ENCODE data around the gene IPCEF1. TPM values are rescaled to one million over a fixed set of nuclear protein-coding genes. Genes with fewer than 3 reads are reported as not detected.

The IPCEF1 gene
- total RNA-seq, 1 experiment from 2014 or later: not detected

GRCh38 chr6:154213782-154214181, 142.8 kb downstream of the IPCEF1 start:
- Mint-ChIP-seq H3K36me3 (ENCODE audit: insufficient read depth, unreplicated experiment) (no peaks in the 10 kb centered on the region), H3K4me1 (ENCODE audit: insufficient read depth, unreplicated experiment) (no peaks in the 10 kb centered on the region), H3K4me3 (ENCODE audit: unreplicated experiment) (no peak overlapping the region), H3K9me3 (ENCODE audit: unreplicated experiment) (no peaks in the 10 kb centered on the region), H3K27me3 (ENCODE audit: insufficient read depth, unreplicated experiment) (peaks cover 4% of the 10 kb centered on the region), H3K27ac (ENCODE audit: low read depth, unreplicated experiment) (no peak overlapping the region)
- CTCF ChIA-PET: interaction anchor here (0.5 to 0.7 kb wide), 2 partner anchors 15 to 126 kb away, joined by 3 read pairs; no protein-coding TSS in a partner anchor
- no peak for DNase-seq (ENCODE audit: unreplicated experiment)
- POLR2A ChIA-PET: no interaction called here
- no TSS peak for BruUV-seq (replicated peaks)
- intact Hi-C loops (cut with micrococcal nuclease): no loop called here
- no peak for TF ChIP-seq CTCF (IDR thresholded peaks at IDR 0.05; ENCODE audit: unreplicated experiment)

GRCh38 chr6:154210678-154211077, 145.9 kb downstream of the IPCEF1 start:
- no peak for DNase-seq (ENCODE audit: unreplicated experiment)
- Mint-ChIP-seq H3K4me1 (ENCODE audit: insufficient read depth, unreplicated experiment) (no peaks in the 10 kb centered on the region), H3K27ac (ENCODE audit: low read depth, unreplicated experiment) (no peak overlapping the region), H3K9me3 (ENCODE audit: unreplicated experiment) (no peaks in the 10 kb centered on the region), H3K4me3 (ENCODE audit: unreplicated experiment) (no peak overlapping the region), H3K27me3 (ENCODE audit: insufficient read depth, unreplicated experiment) (no peaks in the 10 kb centered on the region), H3K36me3 (ENCODE audit: insufficient read depth, unreplicated experiment) (no peaks in the 10 kb centered on the region)
- intact Hi-C loops (cut with micrococcal nuclease): no loop called here
- no peak for TF ChIP-seq CTCF (IDR thresholded peaks at IDR 0.05; ENCODE audit: unreplicated experiment)
- ChIA-PET CTCF (interaction anchor here (1.1 kb wide), 1 partner anchor 13 kb away, joined by 4 read pairs; no protein-coding TSS in a partner anchor), POLR2A (interaction anchor here (0.6 to 0.7 kb wide), 3 partner anchors 26 to 996 kb away, joined by 3 read pairs; no protein-coding TSS in a partner anchor)
- BruUV-seq (replicated peaks): no TSS peak

- TF ChIP-seq CTCF (IDR thresholded peaks at IDR 0.05; ENCODE audit: unreplicated experiment): no peak
- H3K27me3 Mint-ChIP-seq (ENCODE audit: insufficient read depth, unreplicated experiment): no peaks in the 10 kb centered on the region
- POLR2A ChIA-PET: no interaction called here
- no peak overlapping the region for H3K4me3 Mint-ChIP-seq (ENCODE audit: unreplicated experiment)
- BruUV-seq (replicated peaks): no TSS peak
- CTCF ChIA-PET: interaction anchor here (0.9 kb wide), 1 partner anchor 11 kb away, joined by 3 read pairs; no protein-coding TSS in a partner anchor
- H3K9me3 Mint-ChIP-seq (ENCODE audit: unreplicated experiment): no peaks in the 10 kb centered on the region
- no peaks in the 10 kb centered on the region for H3K4me1 Mint-ChIP-seq (ENCODE audit: insufficient read depth, unreplicated experiment)
- no peaks in the 10 kb centered on the region for H3K36me3 Mint-ChIP-seq (ENCODE audit: insufficient read depth, unreplicated experiment)
- no peak for DNase-seq (ENCODE audit: unreplicated experiment)
- H3K27ac Mint-ChIP-seq (ENCODE audit: low read depth, unreplicated experiment): no peak overlapping the region
- intact Hi-C loops (cut with micrococcal nuclease): no loop called here
Observed at GRCh38 chr6:154209555-154209954, 147.0 kb downstream of the IPCEF1 start.

GRCh38 chr6:154206996-154207395, 149.6 kb downstream of the IPCEF1 start:
- Mint-ChIP-seq H3K9me3 (ENCODE audit: unreplicated experiment) (no peaks in the 10 kb centered on the region), H3K27ac (ENCODE audit: low read depth, unreplicated experiment) (no peak overlapping the region), H3K4me3 (ENCODE audit: unreplicated experiment) (no peak overlapping the region), H3K4me1 (ENCODE audit: insufficient read depth, unreplicated experiment) (no peaks in the 10 kb centered on the region), H3K36me3 (ENCODE audit: insufficient read depth, unreplicated experiment) (no peaks in the 10 kb centered on the region), H3K27me3 (ENCODE audit: insufficient read depth, unreplicated experiment) (no peaks in the 10 kb centered on the region)
- no peak for DNase-seq (ENCODE audit: unreplicated experiment)
- ChIA-PET POLR2A (no interaction called here), CTCF (interaction anchor here (0.5 to 0.6 kb wide), 2 partner anchors 21 to 259 kb away, joined by 3 to 4 read pairs; no protein-coding TSS in a partner anchor)
- intact Hi-C loops (cut with micrococcal nuclease): no loop called here
- BruUV-seq (replicated peaks): no TSS peak
- TF ChIP-seq CTCF (IDR thresholded peaks at IDR 0.05; ENCODE audit: unreplicated experiment): no peak
